GM23338 (cell line): ENCODE measurements around the gene NDE1. TPM values are rescaled to one million over a fixed set of nuclear protein-coding genes. Genes with fewer than 3 reads are reported as not detected.

Experiments
- ATAC-seq: fragments of 200-7000 bp; cut with Tn5 transposase; 3 replicates; pipeline ENCODE4 v1.9.1; 2020
- DNase-seq: peaks from one replicate; pipeline ENCODE4 v3.0.0-alpha.2; 2015; ENCODE audit warnings: low spot score
- H2AFZ ChIP-seq: fragments of 200-600 bp; sonication (generic); 2 replicates; pipeline ENCODE4 v1.8.0; 2016; ENCODE audit warnings: antibody characterized with exemption, mild to moderate bottlenecking, moderate library complexity
- H3F3A ChIP-seq: fragments of 200-600 bp; sonication (generic); replicated peaks from 2 replicates; pipeline ENCODE4 v1.8.0; 2017; ENCODE audit warnings: antibody characterized with exemption, mixed run types, low read depth
- H3K27ac ChIP-seq: fragments of 200-600 bp; sonication (generic); 2 replicates; pipeline ENCODE4 v1.6.1; 2016; ENCODE audit warnings: low read depth
- H3K27me3 ChIP-seq: fragments of 200-600 bp; sonication (generic); 2 replicates; pipeline ENCODE4 v1.8.0; 2016; ENCODE audit warnings: mild to moderate bottlenecking, mixed run types, moderate library complexity; ENCODE audit not compliant: insufficient read depth
- H3K36me3 ChIP-seq: fragments of 200-600 bp; sonication (generic); 2 replicates; pipeline ENCODE4 v1.8.0; 2016; ENCODE audit warnings: mild to moderate bottlenecking; ENCODE audit not compliant: insufficient read depth
- H3K4me1 ChIP-seq: fragments of 200-600 bp; sonication (generic); 2 replicates; pipeline ENCODE4 v1.8.0; 2016; ENCODE audit warnings: mild to moderate bottlenecking, moderate library complexity; ENCODE audit not compliant: insufficient read depth
- H3K4me2 ChIP-seq: fragments of 200-600 bp; sonication (generic); 2 replicates; pipeline ENCODE4 v1.7.1; 2017; ENCODE audit warnings: mixed run types
- H3K4me3 ChIP-seq: fragments of 200-600 bp; sonication (generic); 2 replicates; pipeline ENCODE4 v1.6.1; 2016; ENCODE audit warnings: mixed run types
- H3K79me2 ChIP-seq: fragments of 200-600 bp; sonication (generic); replicated peaks from 2 replicates; pipeline ENCODE4 v1.8.0; 2017; ENCODE audit warnings: mild to moderate bottlenecking; ENCODE audit not compliant: insufficient read depth
- H3K9me2 ChIP-seq: fragments of 200-600 bp; sonication (generic); 2 replicates; pipeline ENCODE4 v1.8.0; 2017; ENCODE audit not compliant: insufficient read depth
- H4K20me1 ChIP-seq: fragments of 200-600 bp; sonication (generic); replicated peaks from 2 replicates; pipeline ENCODE4 v1.8.0; 2017; ENCODE audit warnings: mild to moderate bottlenecking; ENCODE audit not compliant: insufficient read depth
- H3K27ac Mint-ChIP-seq: 2 replicates; pipeline ENCODE4 v1.8.0; 2020; ENCODE audit warnings: inconsistent platforms, mild to moderate bottlenecking, moderate library complexity, mixed read lengths
- H3K27me3 Mint-ChIP-seq: 3 replicates; pipeline ENCODE4 v1.8.0; 2022; ENCODE audit warnings: low read depth, mild to moderate bottlenecking, moderate library complexity, mixed read lengths, inconsistent platforms; ENCODE audit not compliant: insufficient read depth, poor library complexity
- H3K36me3 Mint-ChIP-seq: 3 replicates; pipeline ENCODE4 v1.8.0; 2021; ENCODE audit warnings: low read depth, mild to moderate bottlenecking, inconsistent platforms, moderate library complexity, mixed read lengths
- H3K4me1 Mint-ChIP-seq: 3 replicates; pipeline ENCODE4 v1.8.0; 2020; ENCODE audit warnings: mild to moderate bottlenecking, inconsistent platforms, mixed read lengths
- H3K4me3 Mint-ChIP-seq: 3 replicates; pipeline ENCODE4 v1.8.0; 2021; ENCODE audit warnings: moderate library complexity, mild to moderate bottlenecking, inconsistent platforms, mixed read lengths
- H3K9me3 Mint-ChIP-seq: 3 replicates; pipeline ENCODE4 v1.8.0; 2020; ENCODE audit warnings: moderate library complexity, mild to moderate bottlenecking, inconsistent platforms, mixed read lengths
- EZH2 ChIP-seq: fragments of 200-600 bp; sonication (generic); IDR thresholded peaks from one replicate; pipeline ENCODE4 v1.8.0; 2017; ENCODE audit warnings: antibody characterized with exemption, mild to moderate bottlenecking, low read depth; ENCODE audit not compliant: unreplicated experiment
- EZH2phosphoT487 ChIP-seq: fragments of 200-600 bp; sonication (generic); IDR thresholded peaks from one replicate; pipeline ENCODE4 v1.8.1; 2018; ENCODE audit warnings: antibody characterized with exemption; ENCODE audit not compliant: unreplicated experiment
- POLR2AphosphoS5 ChIP-seq: IDR thresholded peaks from 2 replicates; pipeline ENCODE4 v1.6.1; 2016; ENCODE audit warnings: antibody characterized with exemption, low read depth
- ZNF114 ChIP-seq: fragments of 250-450 bp; sonication (Bioruptor Pico); IDR thresholded peaks from 2 replicates; pipeline ENCODE4 v1.5.0; 2020; ENCODE audit warnings: mild to moderate bottlenecking, moderate library complexity
- polyA plus RNA-seq: library from polyadenylated mRNA; unstranded; fragments of >200 nt; fragmentation: Nextera tagmentation; extraction: Ambion mirVana; gene quantifications from 2 replicates; pipeline ENCODE4 v1.2.1, GENCODE V29; 2016
- total RNA-seq: library from RNA; depleted of rRNA; stranded (reverse); fragments of >200 nt; shearing (Covaris generic); gene quantifications from 2 replicates; pipeline ENCODE4 v1.2.3, GENCODE V29; 2014
- TF ChIP-seq, protein P1 (sequence below): fragments of 250-450 bp; sonication (Bioruptor Pico); IDR thresholded peaks from 2 replicates; pipeline ENCODE4 v1.5.0; 2020; ENCODE audit warnings: mild to moderate bottlenecking, moderate library complexity
- TF ChIP-seq, protein P2 (sequence below): IDR thresholded peaks from one replicate; pipeline ENCODE4 v1.6.1; 2018; ENCODE audit warnings: antibody characterized with exemption; ENCODE audit not compliant: unreplicated experiment

Gene NDE1
- total and polyA plus RNA-seq, 2 experiments from 2014 or later: 13.0 to 22.9 TPM

DNA sequence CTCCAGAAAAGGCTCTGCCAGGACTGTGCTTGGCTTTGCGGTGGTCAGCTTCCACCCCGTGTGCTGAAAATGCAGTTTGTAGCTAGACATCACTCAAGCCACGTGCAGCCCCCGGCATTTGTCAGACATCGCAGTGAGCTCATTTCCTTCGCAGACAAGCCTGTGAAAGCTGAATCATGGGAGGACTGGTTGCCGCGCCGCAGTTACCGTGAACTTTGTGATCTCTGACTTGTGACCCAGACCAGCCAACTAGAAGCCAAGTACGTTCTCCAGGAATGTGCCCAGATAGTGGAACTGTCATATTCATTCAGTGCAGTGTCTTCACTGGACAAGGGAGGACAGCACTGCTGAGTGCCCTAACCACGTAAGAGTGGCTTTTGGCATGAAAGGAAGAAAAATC, 58.1 kb downstream of the NDE1 start (continued):
- TF ChIP-seq, protein P1, sequence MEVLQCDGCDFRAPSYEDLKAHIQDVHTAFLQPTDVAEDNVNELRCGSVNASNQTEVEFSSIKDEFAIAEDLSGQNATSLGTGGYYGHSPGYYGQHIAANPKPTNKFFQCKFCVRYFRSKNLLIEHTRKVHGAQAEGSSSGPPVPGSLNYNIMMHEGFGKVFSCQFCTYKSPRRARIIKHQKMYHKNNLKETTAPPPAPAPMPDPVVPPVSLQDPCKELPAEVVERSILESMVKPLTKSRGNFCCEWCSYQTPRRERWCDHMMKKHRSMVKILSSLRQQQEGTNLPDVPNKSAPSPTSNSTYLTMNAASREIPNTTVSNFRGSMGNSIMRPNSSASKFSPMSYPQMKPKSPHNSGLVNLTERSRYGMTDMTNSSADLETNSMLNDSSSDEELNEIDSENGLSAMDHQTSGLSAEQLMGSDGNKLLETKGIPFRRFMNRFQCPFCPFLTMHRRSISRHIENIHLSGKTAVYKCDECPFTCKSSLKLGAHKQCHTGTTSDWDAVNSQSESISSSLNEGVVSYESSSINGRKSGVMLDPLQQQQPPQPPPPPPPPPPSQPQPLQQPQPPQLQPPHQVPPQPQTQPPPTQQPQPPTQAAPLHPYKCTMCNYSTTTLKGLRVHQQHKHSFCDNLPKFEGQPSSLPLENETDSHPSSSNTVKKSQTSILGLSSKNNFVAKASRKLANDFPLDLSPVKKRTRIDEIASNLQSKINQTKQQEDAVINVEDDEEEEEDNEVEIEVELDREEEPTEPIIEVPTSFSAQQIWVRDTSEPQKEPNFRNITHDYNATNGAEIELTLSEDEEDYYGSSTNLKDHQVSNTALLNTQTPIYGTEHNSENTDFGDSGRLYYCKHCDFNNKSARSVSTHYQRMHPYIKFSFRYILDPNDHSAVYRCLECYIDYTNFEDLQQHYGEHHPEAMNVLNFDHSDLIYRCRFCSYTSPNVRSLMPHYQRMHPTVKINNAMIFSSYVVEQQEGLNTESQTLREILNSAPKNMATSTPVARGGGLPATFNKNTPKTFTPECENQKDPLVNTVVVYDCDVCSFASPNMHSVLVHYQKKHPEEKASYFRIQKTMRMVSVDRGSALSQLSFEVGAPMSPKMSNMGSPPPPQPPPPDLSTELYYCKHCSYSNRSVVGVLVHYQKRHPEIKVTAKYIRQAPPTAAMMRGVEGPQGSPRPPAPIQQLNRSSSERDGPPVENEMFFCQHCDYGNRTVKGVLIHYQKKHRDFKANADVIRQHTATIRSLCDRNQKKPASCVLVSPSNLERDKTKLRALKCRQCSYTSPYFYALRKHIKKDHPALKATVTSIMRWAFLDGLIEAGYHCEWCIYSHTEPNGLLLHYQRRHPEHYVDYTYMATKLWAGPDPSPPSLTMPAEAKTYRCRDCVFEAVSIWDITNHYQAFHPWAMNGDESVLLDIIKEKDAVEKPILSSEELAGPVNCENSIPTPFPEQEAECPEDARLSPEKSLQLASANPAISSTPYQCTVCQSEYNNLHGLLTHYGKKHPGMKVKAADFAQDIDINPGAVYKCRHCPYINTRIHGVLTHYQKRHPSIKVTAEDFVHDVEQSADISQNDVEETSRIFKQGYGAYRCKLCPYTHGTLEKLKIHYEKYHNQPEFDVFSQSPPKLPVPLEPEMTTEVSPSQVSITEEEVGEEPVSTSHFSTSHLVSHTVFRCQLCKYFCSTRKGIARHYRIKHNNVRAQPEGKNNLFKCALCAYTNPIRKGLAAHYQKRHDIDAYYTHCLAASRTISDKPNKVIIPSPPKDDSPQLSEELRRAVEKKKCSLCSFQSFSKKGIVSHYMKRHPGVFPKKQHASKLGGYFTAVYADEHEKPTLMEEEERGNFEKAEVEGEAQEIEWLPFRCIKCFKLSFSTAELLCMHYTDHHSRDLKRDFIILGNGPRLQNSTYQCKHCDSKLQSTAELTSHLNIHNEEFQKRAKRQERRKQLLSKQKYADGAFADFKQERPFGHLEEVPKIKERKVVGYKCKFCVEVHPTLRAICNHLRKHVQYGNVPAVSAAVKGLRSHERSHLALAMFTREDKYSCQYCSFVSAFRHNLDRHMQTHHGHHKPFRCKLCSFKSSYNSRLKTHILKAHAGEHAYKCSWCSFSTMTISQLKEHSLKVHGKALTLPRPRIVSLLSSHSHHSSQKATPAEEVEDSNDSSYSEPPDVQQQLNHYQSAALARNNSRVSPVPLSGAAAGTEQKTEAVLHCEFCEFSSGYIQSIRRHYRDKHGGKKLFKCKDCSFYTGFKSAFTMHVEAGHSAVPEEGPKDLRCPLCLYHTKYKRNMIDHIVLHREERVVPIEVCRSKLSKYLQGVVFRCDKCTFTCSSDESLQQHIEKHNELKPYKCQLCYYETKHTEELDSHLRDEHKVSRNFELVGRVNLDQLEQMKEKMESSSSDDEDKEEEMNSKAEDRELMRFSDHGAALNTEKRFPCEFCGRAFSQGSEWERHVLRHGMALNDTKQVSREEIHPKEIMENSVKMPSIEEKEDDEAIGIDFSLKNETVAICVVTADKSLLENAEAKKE: no peak

DNA sequence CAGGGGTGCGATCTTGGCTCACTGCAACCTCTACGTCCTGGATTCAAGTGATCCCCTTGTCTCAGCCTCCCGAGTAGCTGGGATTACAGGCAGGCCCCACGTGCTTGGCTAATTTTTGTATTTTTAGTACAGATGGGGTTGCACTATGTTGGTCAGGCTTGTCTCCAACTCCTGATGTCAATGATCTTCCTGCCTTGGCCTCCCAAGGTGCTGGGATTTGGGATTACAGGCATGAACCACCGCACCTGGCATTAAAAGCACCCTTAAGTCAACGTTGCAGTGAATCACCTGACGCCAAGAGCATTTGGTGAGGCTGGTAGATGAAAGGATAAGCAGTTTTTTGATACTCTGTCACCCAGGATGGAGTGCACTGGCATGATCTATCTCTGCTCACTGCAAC, 59.0 kb downstream of the NDE1 start:
- Histone ChIP-seq H3K36me3 (no peaks in the 10 kb centered on the region), H3K4me3 (no peak overlapping the region), H3K4me2 (no peak overlapping the region), H3K27ac (no peak overlapping the region), H3K9me2 (no peaks in the 10 kb centered on the region), H4K20me1 (no peaks in the 10 kb centered on the region), H3K27me3 (no peaks in the 10 kb centered on the region), H2AFZ (no peak overlapping the region), H3F3A (no peaks in the 10 kb centered on the region), H3K79me2 (no peaks in the 10 kb centered on the region), H3K4me1 (no peaks in the 10 kb centered on the region; the same call in 1 of the 2 replicates)
- no peak overlapping the region for H3K27ac Mint-ChIP-seq
- H3K9me3 Mint-ChIP-seq: no peaks in the 10 kb centered on the region
- DNase-seq (no peak), ATAC-seq (no peak)
- H3K27me3 Mint-ChIP-seq: peaks cover 3% of the 10 kb centered on the region
- peaks cover 8% of the 10 kb centered on the region for H3K4me1 Mint-ChIP-seq
- H3K4me3 Mint-ChIP-seq: no peak overlapping the region
- no peaks in the 10 kb centered on the region; the same call in 2 of the 3 replicates for H3K36me3 Mint-ChIP-seq
- TF ChIP-seq EZH2phosphoT487 (no peak), POLR2AphosphoS5 (no peak), EZH2 (no peak), ZNF114 (CRISPR knock-in tag) (no peak)
- TF ChIP-seq, protein P1: no peak
- TF ChIP-seq, protein P2, sequence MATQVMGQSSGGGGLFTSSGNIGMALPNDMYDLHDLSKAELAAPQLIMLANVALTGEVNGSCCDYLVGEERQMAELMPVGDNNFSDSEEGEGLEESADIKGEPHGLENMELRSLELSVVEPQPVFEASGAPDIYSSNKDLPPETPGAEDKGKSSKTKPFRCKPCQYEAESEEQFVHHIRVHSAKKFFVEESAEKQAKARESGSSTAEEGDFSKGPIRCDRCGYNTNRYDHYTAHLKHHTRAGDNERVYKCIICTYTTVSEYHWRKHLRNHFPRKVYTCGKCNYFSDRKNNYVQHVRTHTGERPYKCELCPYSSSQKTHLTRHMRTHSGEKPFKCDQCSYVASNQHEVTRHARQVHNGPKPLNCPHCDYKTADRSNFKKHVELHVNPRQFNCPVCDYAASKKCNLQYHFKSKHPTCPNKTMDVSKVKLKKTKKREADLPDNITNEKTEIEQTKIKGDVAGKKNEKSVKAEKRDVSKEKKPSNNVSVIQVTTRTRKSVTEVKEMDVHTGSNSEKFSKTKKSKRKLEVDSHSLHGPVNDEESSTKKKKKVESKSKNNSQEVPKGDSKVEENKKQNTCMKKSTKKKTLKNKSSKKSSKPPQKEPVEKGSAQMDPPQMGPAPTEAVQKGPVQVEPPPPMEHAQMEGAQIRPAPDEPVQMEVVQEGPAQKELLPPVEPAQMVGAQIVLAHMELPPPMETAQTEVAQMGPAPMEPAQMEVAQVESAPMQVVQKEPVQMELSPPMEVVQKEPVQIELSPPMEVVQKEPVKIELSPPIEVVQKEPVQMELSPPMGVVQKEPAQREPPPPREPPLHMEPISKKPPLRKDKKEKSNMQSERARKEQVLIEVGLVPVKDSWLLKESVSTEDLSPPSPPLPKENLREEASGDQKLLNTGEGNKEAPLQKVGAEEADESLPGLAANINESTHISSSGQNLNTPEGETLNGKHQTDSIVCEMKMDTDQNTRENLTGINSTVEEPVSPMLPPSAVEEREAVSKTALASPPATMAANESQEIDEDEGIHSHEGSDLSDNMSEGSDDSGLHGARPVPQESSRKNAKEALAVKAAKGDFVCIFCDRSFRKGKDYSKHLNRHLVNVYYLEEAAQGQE: no peak
